LoVo (cell line): ENCODE data around the gene FTH1.

Experiments
- DNase-seq: peaks from one replicate; pipeline ENCODE4 v3.0.0-alpha.2; 2016; ENCODE audit warnings: low spot score

Gene FTH1

GRCh38 chr11:61948505-61948904, 18.9 kb downstream of the FTH1 start:
- no peak for DNase-seq

- peak; percentile 83 for DNase-seq
These were observed 19.8 kb downstream of the FTH1 start for GRCh38 chr11:61947486-61948210.

- DNase-seq = no peak
These were observed 20.5 kb downstream of the FTH1 start for GRCh38 chr11:61946894-61947293.

- DNase-seq = no peak
These were observed 22.2 kb downstream of the FTH1 start for GRCh38 chr11:61945191-61945590.

- DNase-seq = no peak
These were observed 27.0 kb downstream of the FTH1 start for GRCh38 chr11:61940466-61940865.

- DNase-seq = no peak
These were observed 31.6 kb downstream of the FTH1 start for GRCh38 chr11:61935861-61936260.

GRCh38 chr11:61930933-61931332, 36.5 kb downstream of the FTH1 start:
- DNase-seq = no peak

- DNase-seq = no peak
These were observed 38.8 kb downstream of the FTH1 start for GRCh38 chr11:61928606-61929005.

- no peak for DNase-seq
These were observed 39.9 kb downstream of the FTH1 start for GRCh38 chr11:61927501-61927900.

GRCh38 chr11:61926235-61926634, 41.2 kb downstream of the FTH1 start:
- DNase-seq = no peak

GRCh38 chr11:61925736-61926135, 41.7 kb downstream of the FTH1 start:
- no peak for DNase-seq

GRCh38 chr11:61924064-61924455, 43.4 kb downstream of the FTH1 start:
- no peak for DNase-seq

- DNase-seq = no peak
These were observed 44.0 kb downstream of the FTH1 start for GRCh38 chr11:61923166-61924063.

- DNase-seq = no peak
These were observed 44.9 kb downstream of the FTH1 start for GRCh38 chr11:61922539-61922938.

- no peak for DNase-seq
These were observed 46.0 kb downstream of the FTH1 start for GRCh38 chr11:61921446-61921845.

- DNase-seq = no peak
These were observed 47.5 kb downstream of the FTH1 start for GRCh38 chr11:61919705-61920631.

- no peak for DNase-seq
These were observed 48.3 kb downstream of the FTH1 start for GRCh38 chr11:61918938-61919704.

GRCh38 chr11:61918251-61918937, 49.0 kb downstream of the FTH1 start:
- no peak for DNase-seq

- peak; percentile 58 for DNase-seq
These were observed 49.9 kb downstream of the FTH1 start, which contains the start of gene RAB3IL1 for GRCh38 chr11:61917334-61918109. TSS of gene RAB3IL1 (minus strand) at chr11:61917566. CDS start at chr11:61917367, 199 bp downstream.
